GM18517 (cell line): ENCODE results near the gene NRXN3.

ENCODE experiments used
- ATAC-seq: cut with Tn5 transposase; IDR thresholded peaks from one replicate; pipeline ENCODE4 v1.9.1; 2021; ENCODE audit warnings: mild to moderate bottlenecking, moderate library complexity; ENCODE audit not compliant: unreplicated experiment

Gene NRXN3

GRCh38 chr14:78697341-78697740 lies 527.2 kb downstream of the NRXN3 start:
- no peak for ATAC-seq

DNA sequence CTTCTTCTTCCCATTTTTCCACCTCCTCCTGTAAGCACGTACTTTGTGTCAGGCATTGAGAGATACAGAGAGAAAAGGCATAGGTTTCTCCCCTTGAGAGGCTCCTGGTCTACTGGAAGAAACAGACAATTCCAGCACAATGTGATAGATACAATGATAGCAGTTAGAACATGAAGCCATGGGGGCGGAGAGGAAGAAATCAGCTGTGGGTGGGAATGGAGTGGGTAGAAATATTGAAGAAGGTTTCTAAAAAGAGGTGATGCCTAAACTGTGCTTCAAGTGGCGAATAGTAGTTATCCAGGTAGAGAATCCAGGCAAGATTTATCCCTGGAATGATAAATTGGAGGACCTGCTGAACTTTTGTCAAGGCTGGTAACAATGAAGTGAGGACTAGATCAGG lies 528.8 kb downstream of the NRXN3 start:
- ATAC-seq: no peak

DNA sequence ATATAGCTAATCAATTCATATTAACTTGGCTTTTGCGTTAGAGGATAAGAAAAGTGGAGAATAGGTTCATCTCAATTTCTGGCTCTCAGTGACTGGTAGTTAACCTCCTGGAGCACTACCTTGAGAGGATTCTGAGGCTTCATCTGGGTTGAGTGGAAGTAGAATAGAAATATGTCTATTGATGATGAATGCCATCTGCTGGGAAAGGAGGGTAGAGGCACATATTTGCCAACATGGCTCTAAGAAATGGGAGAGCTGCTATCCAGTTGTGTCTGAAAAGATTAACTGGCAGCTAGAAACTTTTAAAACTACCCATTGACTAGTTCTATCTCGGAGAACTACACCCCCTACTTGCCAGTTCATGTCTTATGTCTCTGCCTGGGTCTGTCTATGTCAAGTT lies 530.1 kb downstream of the NRXN3 start:
- no peak for ATAC-seq

DNA sequence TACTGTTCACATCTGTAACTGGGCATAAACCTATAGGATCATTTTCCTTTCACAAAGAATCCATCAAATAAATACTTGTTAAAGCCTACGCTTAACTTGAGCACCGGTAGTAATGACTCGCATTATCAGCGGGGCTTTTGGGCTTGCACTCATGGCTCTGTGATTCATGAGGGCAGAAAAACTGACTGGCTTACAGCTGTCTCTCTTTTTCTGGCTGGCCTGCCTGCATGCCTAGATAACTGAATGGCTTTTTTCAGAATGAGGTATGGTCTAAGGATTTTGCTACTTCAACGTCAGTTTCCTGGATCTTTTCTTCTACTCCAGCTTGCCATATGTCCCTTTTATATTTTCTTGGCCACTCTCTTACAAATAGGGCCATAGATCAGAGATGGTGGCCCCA lies 531.1 kb downstream of the NRXN3 start:
- ATAC-seq: no peak

- ATAC-seq: no peak
These were observed 534.8 kb downstream of the NRXN3 start for GRCh38 chr14:78704965-78705364.

- no peak for ATAC-seq
These were observed 535.8 kb downstream of the NRXN3 start for GRCh38 chr14:78705989-78706388.

GRCh38 chr14:78709795-78710557 lies 539.8 kb downstream of the NRXN3 start:
- ATAC-seq: no peak

GRCh38 chr14:78710963-78711362 lies 540.8 kb downstream of the NRXN3 start:
- no peak for ATAC-seq

DNA sequence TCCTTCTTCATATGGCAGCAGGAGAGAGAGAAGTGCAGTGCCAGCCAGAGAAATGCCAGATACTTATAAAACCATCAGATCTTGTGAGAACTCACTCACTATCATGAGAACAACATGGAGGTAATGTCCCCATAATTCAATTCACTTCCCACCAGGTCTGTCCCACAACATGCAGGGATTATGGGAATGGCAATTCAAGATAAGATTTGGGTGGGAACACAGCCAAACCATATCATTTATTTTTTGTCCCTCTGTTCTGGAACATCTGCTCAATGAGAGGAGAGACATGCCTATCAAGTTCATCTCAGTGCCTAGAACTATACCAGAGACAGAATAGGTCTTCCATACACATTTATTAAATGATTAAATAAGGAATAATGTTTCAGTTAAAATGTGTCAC lies 543.5 kb downstream of the NRXN3 start:
- no peak for ATAC-seq

- no peak for ATAC-seq
These were observed 544.5 kb downstream of the NRXN3 start for GRCh38 chr14:78714711-78715110.

DNA sequence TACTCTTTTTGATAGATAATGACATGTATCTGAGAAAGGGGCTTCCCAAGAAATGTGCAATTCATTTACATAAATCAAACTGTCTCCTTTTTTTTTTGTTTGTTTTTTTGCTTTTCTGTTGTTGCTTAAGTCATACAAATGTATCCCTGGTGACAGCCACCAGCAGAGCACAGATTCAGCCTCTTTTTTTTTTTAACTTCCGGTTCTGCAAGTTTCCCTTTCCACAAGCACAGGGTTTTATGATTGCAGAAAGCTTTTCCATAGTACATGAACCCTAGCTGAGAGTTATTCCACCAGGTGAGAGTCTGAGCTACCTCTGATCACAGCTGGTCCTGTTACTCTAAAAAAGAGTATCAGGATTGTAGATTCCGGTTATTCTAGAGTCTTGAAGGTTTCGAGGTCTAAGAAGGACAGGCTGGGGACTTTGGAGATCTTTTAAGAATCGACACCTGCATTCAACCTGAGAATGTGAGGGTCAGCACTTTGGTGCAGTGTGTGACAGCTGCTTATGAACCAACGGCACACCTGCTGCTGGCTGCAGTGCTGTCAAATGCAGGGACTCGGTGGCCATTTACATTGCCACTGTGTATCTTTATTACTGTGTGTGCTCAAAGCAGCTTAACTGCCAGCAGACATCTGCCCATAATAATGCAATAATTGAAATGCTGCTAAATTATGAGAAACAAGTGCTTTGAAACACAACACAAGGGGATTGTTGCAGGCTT lies 551.7 kb downstream of the NRXN3 start:
- no peak for ATAC-seq

- no peak for ATAC-seq
These were observed 554.9 kb downstream of the NRXN3 start for GRCh38 chr14:78725086-78725485.

DNA sequence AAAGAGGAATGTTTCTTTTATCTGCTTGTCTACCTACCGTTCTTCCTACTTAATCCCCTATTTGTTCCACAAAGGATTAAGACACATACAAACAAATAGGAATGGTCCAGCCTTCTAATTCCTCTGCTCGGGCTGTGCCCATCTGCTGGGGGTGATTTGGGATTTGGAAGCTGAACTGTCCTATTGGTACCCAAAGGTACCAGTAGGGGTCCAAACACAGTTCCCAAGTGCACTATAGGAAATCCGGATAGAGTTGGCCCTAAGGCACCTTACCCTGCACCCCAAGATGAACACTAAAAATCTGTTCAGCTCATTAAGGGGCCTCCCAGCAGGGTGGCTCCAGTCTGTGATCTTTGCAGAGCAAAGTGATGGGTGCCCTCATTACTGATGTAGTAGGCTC lies 566.9 kb downstream of the NRXN3 start:
- no peak for ATAC-seq

DNA sequence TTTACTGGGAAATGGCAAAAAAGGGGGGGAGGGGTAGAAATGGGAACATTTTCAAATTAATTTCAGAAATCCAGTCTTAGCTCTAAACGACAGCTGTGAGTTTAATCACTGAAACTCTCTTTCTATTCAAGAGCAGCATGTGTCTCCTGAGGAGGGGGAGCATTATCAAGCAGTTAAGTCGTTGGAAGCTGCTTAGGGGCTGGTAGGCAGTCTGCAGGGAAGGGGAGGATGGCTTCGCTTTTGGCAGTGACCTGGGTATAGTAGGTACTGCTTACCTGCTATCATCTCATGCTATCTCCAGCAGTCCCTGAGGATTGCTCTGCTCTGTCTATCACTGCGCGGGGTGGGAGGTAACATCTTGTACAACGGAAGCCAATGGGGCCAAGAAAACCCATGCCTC lies 567.4 kb downstream of the NRXN3 start:
- ATAC-seq: no peak

GRCh38 chr14:78746086-78746595 lies 576.0 kb downstream of the NRXN3 start:
- ATAC-seq: no peak

- no peak for ATAC-seq
These were observed 577.6 kb downstream of the NRXN3 start for GRCh38 chr14:78747813-78748212.

GRCh38 chr14:78752518-78753188 lies 582.5 kb downstream of the NRXN3 start:
- peak; percentile 35 for ATAC-seq

DNA sequence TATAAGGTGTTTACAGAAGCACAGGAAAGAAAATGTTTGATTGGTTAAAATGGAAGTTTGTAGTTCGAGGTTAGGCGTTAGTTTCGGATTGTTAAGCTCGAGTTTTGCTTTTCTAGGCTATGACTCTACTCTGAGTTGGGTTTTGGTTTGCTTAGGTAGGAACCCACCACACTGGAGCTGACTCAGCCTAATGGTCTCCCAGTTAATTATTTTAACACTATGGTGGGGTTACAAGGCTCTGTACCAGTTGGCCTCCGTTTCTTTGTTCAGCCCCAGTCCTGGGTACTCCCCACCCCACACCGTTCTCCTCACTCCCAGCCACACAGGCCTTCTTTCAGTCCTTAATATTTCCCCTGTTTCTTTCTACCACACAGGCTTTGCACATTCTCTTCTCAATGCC lies 583.9 kb downstream of the NRXN3 start:
- no peak for ATAC-seq

DNA sequence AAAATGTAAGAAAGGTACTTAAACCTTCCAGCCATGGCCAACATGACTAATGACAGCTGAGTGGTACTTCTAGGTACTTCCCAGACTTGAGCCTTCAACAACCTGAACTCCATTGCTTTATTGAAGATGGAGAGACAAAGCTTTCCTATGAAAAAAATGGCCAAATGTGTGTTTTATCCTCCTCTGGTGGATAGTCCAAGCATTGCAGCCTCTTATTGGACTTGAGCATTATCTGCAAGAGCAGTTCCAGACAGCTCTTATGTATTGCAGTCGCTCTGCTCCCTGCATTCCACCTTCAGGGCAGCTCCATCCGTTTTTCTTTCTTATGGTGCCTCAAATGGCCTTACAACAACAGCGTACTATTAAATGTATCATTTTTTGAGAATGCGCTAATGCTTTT lies 588.2 kb downstream of the NRXN3 start:
- ATAC-seq: no peak

DNA sequence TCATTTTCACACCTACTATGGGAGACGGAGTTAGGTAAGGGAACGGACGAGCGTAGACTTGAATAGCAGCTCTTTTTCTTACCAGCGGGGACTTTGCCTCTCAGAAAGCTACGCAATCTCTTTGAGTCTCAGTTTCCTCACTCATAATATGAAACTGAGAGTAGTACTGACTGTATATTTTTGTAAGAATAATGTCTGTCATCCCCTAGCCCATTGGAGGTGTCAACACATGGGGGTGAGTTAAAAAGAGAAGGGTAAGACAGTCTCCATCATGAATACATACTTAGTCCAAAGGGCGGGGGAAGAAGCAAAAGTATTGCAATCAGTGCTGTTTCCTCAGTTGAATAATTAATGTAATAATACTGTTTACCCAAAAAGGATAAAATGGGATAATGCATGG lies 592.2 kb downstream of the NRXN3 start:
- no peak for ATAC-seq

DNA sequence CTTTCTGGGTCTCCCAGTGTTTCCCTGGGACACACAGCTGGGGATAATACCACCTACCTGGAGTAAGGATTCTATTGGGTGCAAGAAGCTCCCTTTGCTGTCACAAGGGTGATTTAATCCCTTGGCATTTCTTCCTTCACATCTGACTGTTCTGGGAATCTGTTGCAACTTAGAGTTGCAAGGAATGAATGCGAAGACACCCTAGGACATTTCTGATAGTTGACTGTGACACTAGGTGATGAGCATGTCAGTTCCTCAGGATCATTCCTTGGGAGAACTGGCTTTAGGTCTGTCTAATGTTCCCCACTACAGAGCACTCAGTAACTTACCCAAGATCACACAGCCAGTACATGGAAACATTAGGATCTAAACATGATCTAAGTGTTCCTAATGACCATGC lies 593.6 kb downstream of the NRXN3 start:
- no peak for ATAC-seq

- ATAC-seq: no peak
These were observed 594.1 kb downstream of the NRXN3 start for GRCh38 chr14:78764240-78764639.
